Eye (tissue), 1 donor: ENCODE data around the gene RALGAPA2.
"Not testable (repeated sequence)": the region's sequence is repeated elsewhere in the genome, so short reads cannot be mapped to it uniquely, and the experiment has no call there.

ENCODE experiments used
- DNase-seq: peaks from one replicate; pipeline ENCODE4 v3.0.0-alpha.2; 2015

The RALGAPA2 gene

GRCh38 chr20:20568604-20569205 is 143.7 kb downstream of the RALGAPA2 start:
- DNase-seq = peak; percentile 79

- no peak for DNase-seq
These were observed 144.7 kb downstream of the RALGAPA2 start for GRCh38 chr20:20567712-20568111.

GRCh38 chr20:20566516-20566915 is 145.9 kb downstream of the RALGAPA2 start:
- DNase-seq = no peak

GRCh38 chr20:20564279-20564678 is 148.2 kb downstream of the RALGAPA2 start:
- DNase-seq = no peak

GRCh38 chr20:20562507-20562906 is 149.9 kb downstream of the RALGAPA2 start:
- DNase-seq = no peak

GRCh38 chr20:20561841-20562240 is 150.6 kb downstream of the RALGAPA2 start:
- DNase-seq = no peak

GRCh38 chr20:20561172-20561571 is 151.3 kb downstream of the RALGAPA2 start:
- no peak for DNase-seq

- no peak for DNase-seq
These were observed 155.0 kb downstream of the RALGAPA2 start for GRCh38 chr20:20557406-20557805.

GRCh38 chr20:20555838-20556237 is 156.6 kb downstream of the RALGAPA2 start:
- no peak for DNase-seq

- DNase-seq = no peak
These were observed 157.5 kb downstream of the RALGAPA2 start for GRCh38 chr20:20554951-20555350.

- DNase-seq = no peak
These were observed 158.9 kb downstream of the RALGAPA2 start for GRCh38 chr20:20553541-20553940.

- peak; percentile 12 for DNase-seq
These were observed 160.4 kb downstream of the RALGAPA2 start for GRCh38 chr20:20552076-20552475.

- DNase-seq = no peak
These were observed 161.0 kb downstream of the RALGAPA2 start for GRCh38 chr20:20551409-20551808.

- DNase-seq = peak; percentile 23
These were observed 162.7 kb downstream of the RALGAPA2 start for GRCh38 chr20:20549704-20550103.

- DNase-seq = no peak
These were observed 163.2 kb downstream of the RALGAPA2 start for GRCh38 chr20:20549267-20549612.

- DNase-seq = no peak
These were observed 163.7 kb downstream of the RALGAPA2 start for GRCh38 chr20:20548527-20549266.

GRCh38 chr20:20547876-20548266 is 164.6 kb downstream of the RALGAPA2 start:
- no peak for DNase-seq

- no peak for DNase-seq
These were observed 165.1 kb downstream of the RALGAPA2 start for GRCh38 chr20:20547221-20547875.

GRCh38 chr20:20546402-20546801 is 166.0 kb downstream of the RALGAPA2 start:
- DNase-seq = no peak

- not testable (repeated sequence) for DNase-seq
These were observed 169.1 kb downstream of the RALGAPA2 start for GRCh38 chr20:20543348-20543747.

- DNase-seq = no peak
These were observed 176.1 kb downstream of the RALGAPA2 start for GRCh38 chr20:20536240-20536933.

GRCh38 chr20:20535051-20535450 is 177.4 kb downstream of the RALGAPA2 start:
- DNase-seq = no peak

GRCh38 chr20:20531283-20531682 is 181.2 kb downstream of the RALGAPA2 start:
- DNase-seq = no peak
